Measurements from ENCODE around the gene RNASET2. TPM values are rescaled to one million over a fixed set of nuclear protein-coding genes. Genes with fewer than 3 reads are reported as not detected.

RNASET2 gene
- total RNA-seq, 2 experiments from 2014 or later: 34.1 to 35.8 TPM

DNA sequence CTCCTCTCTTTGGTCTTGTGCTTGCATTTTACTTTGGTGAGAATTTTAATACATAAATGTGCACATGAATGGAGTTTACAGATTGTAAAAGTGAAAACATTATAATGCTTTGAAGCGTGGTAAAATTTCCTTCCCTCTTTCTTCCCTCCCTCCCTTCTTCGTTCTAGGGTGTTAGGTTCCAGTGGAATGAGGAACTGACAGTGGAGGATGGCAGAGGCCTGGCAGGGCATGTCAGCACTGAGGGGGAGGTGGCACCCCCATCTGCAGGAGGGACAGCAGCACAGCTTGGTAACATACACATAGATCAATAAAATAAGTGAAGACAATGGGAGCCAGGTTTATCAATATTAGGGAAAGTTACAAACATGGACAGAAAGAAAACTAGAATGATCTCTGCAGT, 47.5 kb downstream of the RNASET2 start:
- Mint-ChIP-seq H3K27ac (no peak overlapping the region), H3K27me3 (no peaks in the 10 kb centered on the region), H3K4me1 (peaks cover 18% of the 10 kb centered on the region), H3K36me3 (peaks cover 4% of the 10 kb centered on the region), H3K4me3 (no peak overlapping the region), H3K9me3 (no peaks in the 10 kb centered on the region)
- DNase-seq: no peak

DNA sequence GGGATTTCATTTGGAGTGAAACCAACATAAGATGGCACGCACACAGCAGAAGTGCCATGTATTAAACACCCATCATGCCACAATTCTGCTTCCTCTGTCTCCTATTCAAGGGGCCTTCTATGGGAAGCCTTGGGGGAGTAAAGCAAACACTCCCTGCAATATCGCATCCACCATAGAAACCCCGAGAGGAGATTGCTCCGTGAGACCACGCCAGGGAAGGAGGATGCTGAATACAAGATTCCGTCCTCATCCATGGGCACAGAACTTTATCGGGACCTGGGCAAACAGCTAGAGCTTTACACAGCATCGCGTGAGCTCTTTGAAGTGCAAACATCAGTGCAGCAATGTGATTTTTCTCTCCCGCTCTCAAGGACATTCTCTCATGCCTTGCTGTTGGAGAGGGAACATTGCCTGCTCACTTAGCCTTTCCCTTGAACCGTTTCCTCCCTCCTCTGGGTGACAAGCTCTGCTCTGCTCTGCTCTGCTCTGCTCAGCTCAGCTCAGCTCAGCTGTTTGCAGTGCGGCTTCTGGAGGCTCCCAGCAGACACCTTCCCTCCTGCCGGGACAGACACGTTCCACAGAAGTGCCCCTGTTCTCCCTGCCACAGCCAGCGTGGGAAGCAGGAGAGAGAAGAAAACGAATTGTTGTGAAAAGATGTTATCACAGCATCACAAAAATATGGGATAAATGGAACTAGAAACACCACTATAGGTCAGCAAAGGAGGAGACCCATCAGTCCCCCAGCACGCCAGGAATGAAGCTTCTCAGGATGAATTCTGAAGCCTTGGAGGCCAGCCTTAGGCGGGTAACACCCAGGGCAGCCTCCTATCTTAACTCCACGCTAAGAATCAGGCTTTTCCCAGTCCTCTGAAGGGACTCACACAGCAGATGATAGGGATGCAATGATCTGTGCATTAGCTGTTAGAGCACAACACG, 48.2 kb downstream of the RNASET2 start:
- Mint-ChIP-seq H3K4me3 (no peak overlapping the region), H3K27ac (no peak overlapping the region), H3K27me3 (no peaks in the 10 kb centered on the region), H3K4me1 (peaks cover 18% of the 10 kb centered on the region), H3K36me3 (peaks cover 4% of the 10 kb centered on the region), H3K9me3 (no peaks in the 10 kb centered on the region)
- no peak for DNase-seq

DNA sequence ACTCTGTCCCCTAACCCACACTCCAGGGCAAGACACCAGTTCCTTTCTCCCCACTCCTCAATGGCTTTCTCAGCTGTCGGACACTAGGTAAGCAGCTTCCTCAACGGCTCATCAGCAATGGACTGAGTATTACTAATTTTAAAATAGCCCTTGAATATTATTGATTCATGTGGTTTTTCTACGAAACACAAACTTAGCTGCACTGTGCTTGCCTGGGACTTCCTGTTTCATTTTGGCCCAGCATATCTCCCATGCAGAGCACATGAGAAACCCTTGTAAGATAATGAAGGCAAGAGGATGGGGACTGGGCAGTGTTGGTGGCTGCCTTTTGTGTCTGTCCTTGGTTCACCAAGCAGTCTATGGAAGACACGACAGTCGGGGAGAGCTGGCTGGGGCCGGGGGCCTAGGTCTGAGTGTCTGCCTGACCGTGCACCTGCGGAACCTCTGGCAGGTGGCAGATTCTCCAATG, 48.9 kb downstream of the RNASET2 start:
- H3K9me3 Mint-ChIP-seq: no peaks in the 10 kb centered on the region
- H3K4me1 Mint-ChIP-seq: peaks cover 18% of the 10 kb centered on the region
- H3K27me3 Mint-ChIP-seq: no peaks in the 10 kb centered on the region
- no peak for DNase-seq
- no peak overlapping the region for H3K27ac Mint-ChIP-seq
- no peak overlapping the region for H3K4me3 Mint-ChIP-seq
- peaks cover 4% of the 10 kb centered on the region for H3K36me3 Mint-ChIP-seq

DNA sequence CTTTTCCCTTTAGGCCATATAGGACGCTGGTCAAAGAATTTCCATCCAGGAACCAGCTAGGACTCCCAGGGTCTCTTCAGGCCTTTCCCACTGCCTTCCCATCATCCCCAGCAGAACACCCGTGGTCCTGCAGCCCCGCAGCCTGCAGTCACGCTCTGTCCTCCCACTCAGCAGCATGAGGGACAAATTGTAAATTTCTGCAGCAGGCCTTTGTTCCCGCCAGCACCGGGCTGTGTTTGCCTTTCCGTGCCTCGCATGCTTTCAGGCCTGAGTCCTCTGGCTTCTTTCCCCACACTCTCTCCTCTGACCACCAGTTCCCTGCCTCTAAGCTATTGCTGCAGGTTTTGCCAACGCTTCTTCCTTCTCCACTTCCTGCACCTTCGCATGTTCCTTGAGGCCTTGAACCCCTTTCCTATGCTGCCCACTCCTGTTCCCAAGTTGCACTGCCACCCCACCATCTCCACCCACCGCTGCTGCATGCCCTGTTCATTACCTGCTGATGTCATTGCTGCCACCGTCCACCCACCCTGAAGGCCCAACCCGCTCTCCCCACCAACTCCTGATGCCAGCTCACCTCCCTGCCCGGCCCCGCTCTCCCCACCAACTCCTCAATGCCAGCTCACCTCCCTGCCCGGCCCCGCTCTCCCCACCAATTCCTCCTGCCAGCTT, 49.8 kb downstream of the RNASET2 start:
- H3K27ac Mint-ChIP-seq: no peak overlapping the region
- H3K4me3 Mint-ChIP-seq: no peak overlapping the region
- peaks cover 17% of the 10 kb centered on the region for H3K4me1 Mint-ChIP-seq
- peaks cover 3% of the 10 kb centered on the region for H3K36me3 Mint-ChIP-seq
- DNase-seq: no peak
- no peaks in the 10 kb centered on the region for H3K9me3 Mint-ChIP-seq
- H3K27me3 Mint-ChIP-seq: no peaks in the 10 kb centered on the region

DNA sequence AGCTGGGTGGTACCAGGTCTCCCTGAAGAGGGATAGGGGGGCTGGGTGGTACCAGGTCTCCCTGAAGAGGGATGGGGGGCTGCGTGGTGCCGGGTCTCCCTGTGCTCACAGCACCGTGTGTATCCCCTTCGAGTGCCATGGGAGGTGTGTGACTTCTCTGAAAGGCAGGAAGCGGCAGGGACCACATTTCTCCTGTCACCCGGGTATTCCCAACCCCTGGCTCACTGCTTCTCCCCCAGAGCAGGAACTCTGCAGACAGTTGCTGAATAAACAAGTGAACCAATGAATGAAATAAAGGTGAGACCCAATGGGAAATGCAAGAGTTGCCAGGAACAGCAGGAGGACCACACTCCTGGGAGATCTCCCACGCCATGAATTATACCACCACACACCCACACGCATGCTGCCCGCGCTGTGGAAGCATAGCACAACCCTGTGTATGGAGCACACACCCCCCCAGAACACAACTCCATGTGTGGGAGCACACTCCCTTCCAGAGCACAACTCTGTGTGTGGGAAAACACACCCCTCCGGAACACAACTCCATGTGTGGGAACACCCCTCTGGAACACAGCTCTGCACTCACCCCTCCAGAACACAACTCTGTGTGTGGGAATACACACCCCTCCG, 50.7 kb downstream of the RNASET2 start:
- Mint-ChIP-seq H3K36me3 (no peaks in the 10 kb centered on the region), H3K4me3 (no peak overlapping the region), H3K27me3 (no peaks in the 10 kb centered on the region), H3K9me3 (no peaks in the 10 kb centered on the region), H3K4me1 (peaks cover 14% of the 10 kb centered on the region), H3K27ac (no peak overlapping the region)
- no peak for DNase-seq

DNA sequence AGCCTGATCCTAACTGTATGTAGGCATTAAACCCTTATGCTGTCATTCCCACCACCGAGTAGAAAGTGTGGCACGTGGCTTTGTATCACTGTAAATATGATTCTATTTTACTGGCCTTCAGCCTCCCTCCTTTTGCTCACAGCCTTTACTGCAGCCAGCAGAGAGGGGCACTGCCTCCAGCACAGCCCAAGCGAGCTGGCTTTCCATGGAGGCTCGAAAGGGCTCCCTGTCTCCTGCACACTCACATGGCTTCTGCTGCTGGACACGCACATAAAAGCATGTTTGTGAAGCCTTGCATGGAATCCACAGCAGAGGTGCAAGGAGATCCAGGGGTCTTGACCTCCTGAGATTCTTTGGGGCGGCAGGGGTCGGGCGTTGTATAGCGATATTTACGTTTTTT, 51.3 kb downstream of the RNASET2 start:
- no peaks in the 10 kb centered on the region for H3K9me3 Mint-ChIP-seq
- no peaks in the 10 kb centered on the region for H3K36me3 Mint-ChIP-seq
- peaks cover 14% of the 10 kb centered on the region for H3K4me1 Mint-ChIP-seq
- DNase-seq: no peak
- no peak overlapping the region for H3K4me3 Mint-ChIP-seq
- H3K27me3 Mint-ChIP-seq: no peaks in the 10 kb centered on the region
- H3K27ac Mint-ChIP-seq: no peak overlapping the region

DNA sequence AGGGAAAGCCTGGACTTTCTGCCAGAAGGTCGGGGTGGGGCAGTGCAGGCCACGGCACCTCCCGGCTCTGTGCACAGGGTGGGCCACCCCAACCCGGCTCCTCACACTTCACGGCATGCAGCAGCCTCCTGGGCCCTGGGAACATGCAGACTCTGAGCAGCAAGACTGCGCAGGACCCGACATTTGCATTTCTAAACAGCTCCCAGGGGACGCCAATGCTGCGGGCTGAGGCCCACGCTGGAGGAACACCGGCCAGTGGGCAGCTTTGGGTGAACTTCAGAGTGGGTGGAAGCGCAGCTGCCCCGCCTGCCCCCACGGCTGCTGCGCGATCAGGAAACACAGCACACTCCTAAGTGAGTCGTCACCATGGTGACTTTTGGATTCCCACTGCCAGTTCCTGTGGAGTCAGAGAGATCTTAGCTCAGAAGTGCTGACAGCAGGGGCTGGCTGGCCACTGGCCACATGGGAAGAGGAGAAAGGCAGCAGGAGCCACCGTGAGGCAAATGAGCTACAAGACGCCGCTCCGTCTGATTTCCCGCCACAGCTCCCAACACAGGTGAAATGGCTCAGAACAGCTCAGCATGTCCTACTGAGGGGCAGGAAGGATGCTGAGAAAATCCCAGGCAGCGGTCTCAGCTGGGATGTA, 52.1 kb downstream of the RNASET2 start:
- Mint-ChIP-seq H3K36me3 (no peaks in the 10 kb centered on the region), H3K4me1 (peaks cover 14% of the 10 kb centered on the region), H3K9me3 (no peaks in the 10 kb centered on the region), H3K27ac (no peak overlapping the region), H3K4me3 (no peak overlapping the region), H3K27me3 (no peaks in the 10 kb centered on the region)
- no peak for DNase-seq

DNA sequence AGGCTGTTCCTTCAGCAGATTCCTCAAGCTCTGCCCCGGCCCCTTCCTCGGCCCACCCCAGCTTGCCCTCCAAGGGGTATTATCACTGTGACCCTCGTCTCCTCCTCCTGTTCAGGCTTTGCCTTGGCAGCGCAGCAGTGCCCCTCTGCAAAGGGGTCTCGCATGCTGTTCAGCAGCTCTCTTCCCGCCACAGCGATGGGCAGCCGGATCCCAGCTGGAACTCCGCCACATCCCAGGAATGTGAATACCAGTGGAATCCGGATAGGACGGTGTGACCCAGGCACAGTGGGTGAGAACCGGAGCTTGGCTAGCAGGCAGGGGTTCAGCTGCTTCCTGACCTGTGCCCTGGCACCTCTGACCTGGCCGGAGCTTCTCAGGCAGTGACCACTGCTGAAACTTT, 52.9 kb downstream of the RNASET2 start:
- Mint-ChIP-seq H3K27ac (no peak overlapping the region), H3K36me3 (no peaks in the 10 kb centered on the region), H3K4me3 (no peak overlapping the region), H3K9me3 (no peaks in the 10 kb centered on the region), H3K4me1 (peaks cover 14% of the 10 kb centered on the region), H3K27me3 (no peaks in the 10 kb centered on the region)
- DNase-seq: no peak

DNA sequence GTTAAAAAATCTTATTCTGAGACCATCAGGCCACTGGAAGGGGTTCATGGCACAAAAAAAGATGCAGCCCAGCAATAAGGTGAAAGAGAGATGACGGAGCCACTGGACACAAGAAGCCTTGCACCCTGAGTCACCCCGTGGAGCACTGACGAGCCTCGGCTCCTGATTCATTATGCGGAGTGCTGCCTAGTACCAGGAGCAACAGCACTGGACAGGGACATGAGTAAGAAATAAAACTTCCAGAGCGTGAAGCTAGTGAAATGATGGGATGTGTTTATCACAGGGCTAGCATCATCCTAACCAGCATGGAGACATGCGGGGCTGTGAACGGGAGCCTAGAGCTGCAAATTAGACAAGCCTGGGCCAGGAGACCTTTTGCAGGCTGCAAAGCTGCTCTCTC, 53.3 kb downstream of the RNASET2 start:
- DNase-seq: no peak
- no peak overlapping the region for H3K27ac Mint-ChIP-seq
- no peaks in the 10 kb centered on the region for H3K9me3 Mint-ChIP-seq
- H3K36me3 Mint-ChIP-seq: no peaks in the 10 kb centered on the region
- H3K4me3 Mint-ChIP-seq: no peak overlapping the region
- no peaks in the 10 kb centered on the region for H3K27me3 Mint-ChIP-seq
- H3K4me1 Mint-ChIP-seq: peaks cover 11% of the 10 kb centered on the region

DNA sequence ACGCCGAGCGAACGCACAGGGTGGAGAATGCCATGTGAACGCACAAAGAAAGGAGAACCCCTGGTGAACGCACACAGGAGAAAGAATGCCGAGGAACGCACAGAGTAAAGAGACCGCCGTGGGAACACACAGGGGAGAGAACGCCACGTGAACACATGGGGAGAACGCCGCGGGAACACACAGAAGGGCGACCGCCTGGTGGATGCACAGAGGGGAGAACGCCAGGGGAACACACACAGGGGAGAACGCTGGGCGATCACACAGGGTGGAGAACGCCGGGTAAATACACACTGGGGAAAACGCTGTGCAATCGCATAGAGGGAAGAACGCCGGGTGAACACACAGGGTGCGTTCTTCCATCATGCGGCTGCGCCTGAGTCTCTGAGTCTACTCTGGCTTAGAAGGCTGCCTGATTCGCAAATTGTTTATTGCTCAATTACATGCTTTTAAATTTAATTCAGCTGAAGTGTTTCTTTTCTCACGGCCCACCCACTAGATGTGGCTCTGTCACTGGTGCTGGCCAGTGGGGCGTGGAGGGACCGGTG, 54.1 kb downstream of the RNASET2 start:
- no peak overlapping the region for H3K4me3 Mint-ChIP-seq
- no peaks in the 10 kb centered on the region for H3K27me3 Mint-ChIP-seq
- H3K9me3 Mint-ChIP-seq: no peaks in the 10 kb centered on the region
- no peak for DNase-seq
- no peak overlapping the region for H3K27ac Mint-ChIP-seq
- H3K4me1 Mint-ChIP-seq: peaks cover 4% of the 10 kb centered on the region
- H3K36me3 Mint-ChIP-seq: no peaks in the 10 kb centered on the region

DNA sequence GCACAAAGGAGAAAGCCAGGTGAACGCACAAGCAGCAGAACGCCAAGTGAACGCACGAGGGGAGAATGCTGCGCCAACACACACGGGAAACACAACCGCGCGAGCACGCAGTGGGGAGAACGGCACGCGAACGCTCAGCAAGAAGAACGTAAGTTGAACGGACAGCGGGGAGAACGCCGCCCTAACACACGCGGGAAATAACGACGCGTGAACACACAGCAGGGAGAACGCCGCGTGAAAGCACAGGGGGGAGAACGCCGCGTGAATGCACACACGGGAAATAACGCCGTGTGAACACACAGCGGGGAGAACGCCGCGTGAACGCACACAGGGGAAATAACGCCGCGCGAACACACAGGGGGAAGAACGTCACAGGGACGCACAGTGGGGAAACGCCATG, 54.7 kb downstream of the RNASET2 start:
- Mint-ChIP-seq H3K9me3 (no peaks in the 10 kb centered on the region), H3K27ac (no peak overlapping the region), H3K4me1 (no peaks in the 10 kb centered on the region), H3K27me3 (no peaks in the 10 kb centered on the region), H3K36me3 (no peaks in the 10 kb centered on the region), H3K4me3 (no peak overlapping the region)
- no peak for DNase-seq

DNA sequence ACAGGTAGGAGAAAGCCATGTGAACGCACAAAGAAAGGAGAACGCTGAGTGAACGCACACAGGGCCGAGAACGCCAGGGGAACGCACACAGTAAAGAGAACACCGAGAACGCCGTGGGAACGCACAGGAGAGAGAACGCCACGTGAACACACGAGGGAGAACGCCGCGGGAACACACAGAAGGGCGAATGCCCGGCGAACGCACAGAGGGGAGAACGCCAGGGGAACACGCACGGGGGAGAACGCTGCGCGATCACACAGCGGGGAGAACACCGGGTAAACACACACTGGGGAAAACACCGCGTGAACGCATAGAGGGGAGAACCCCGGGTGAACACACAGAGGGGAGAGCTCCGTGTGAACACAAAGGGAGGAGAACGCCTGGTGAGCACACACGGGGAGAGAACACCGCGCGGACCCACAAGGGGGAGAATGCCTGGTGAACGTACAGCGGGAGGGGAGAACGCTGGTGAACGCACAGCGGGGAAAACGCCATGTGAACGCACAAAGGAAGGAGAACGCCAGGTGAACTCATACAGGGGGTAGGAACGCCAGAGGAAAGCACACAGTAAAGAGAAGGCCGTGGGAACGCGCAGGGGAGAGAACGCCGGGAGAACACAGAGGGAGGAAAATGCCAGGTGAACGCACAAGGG, 55.3 kb downstream of the RNASET2 start:
- H3K27me3 Mint-ChIP-seq: no peaks in the 10 kb centered on the region
- no peaks in the 10 kb centered on the region for H3K36me3 Mint-ChIP-seq
- DNase-seq: no peak
- H3K4me3 Mint-ChIP-seq: no peak overlapping the region
- no peak overlapping the region for H3K27ac Mint-ChIP-seq
- H3K9me3 Mint-ChIP-seq: no peaks in the 10 kb centered on the region
- no peaks in the 10 kb centered on the region for H3K4me1 Mint-ChIP-seq

DNA sequence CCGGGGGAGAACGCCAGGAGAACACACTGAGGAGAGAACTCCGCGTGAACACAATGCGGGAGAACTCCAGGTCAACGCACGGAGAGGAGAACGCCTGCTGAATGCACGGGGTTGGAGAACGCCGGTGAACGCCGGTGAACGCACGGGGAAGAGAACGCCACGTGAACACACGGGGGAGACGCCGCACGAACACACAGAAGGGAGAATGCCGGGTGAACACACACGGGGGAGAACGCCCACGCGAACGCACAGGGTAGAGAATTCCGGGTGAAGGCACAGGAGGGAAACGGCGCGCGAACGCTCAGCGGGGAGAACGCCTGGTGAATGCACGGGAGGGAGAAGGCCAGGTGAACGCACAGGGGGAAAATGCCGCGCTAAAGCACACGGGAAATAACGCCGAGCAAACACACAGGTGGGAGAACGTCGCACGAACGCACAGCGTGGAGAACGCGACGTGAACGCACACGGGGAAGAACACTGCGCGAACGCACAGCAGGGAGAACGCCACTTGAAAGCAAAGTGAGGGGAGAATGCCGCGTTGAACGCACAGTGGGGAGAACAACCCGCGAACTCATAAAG, 56.1 kb downstream of the RNASET2 start:
- Mint-ChIP-seq H3K36me3 (no peaks in the 10 kb centered on the region), H3K4me1 (no peaks in the 10 kb centered on the region), H3K27ac (no peak overlapping the region), H3K4me3 (no peak overlapping the region), H3K9me3 (no peaks in the 10 kb centered on the region), H3K27me3 (no peaks in the 10 kb centered on the region)
- no peak for DNase-seq

DNA sequence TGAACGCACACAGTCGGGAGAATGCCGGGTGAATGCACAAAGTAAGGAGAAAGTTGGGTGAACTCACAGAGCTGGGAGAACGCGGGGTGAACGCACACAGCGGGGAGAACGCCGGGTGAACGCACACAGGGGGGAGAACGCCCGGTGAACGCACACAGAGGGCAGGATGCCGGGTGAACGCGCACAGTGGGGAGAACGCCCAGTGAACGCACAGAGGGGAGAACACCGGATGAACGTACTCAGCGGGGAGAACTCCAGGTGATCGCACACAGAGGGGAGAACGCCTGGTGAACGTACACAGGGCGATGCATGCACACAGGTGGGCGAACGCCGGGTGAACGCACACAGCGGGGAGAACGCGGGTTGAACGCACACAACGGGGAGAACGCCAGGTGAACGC, 57.4 kb downstream of the RNASET2 start:
- Mint-ChIP-seq H3K27ac (no peak overlapping the region), H3K36me3 (no peaks in the 10 kb centered on the region), H3K9me3 (no peaks in the 10 kb centered on the region), H3K4me1 (no peaks in the 10 kb centered on the region), H3K27me3 (no peaks in the 10 kb centered on the region), H3K4me3 (no peak overlapping the region)
- DNase-seq: no peak

Measured in activated naive CD8-positive, alpha-beta T cell treated with anti-CD3 and anti-CD28 coated beads for 36 hours (primary cell).